Psoas muscle (tissue), 8 donors: ENCODE measurements around the gene TSC22D2. TPM values are rescaled to one million over a fixed set of nuclear protein-coding genes. Genes with fewer than 3 reads are reported as not detected.
A peak's percentile ranks its signal among the peaks of the same experiment; 100 is the strongest.

Experiments used
- ATAC-seq, 4 donors: fragments of 200-7000 bp; cut with Tn5 transposase; one replicate each; pipeline ENCODE4 v1.9.1; 2020; ENCODE audit warnings: moderate library complexity in 3 of 4, mild to moderate bottlenecking in 2 of 4
- DNase-seq, 2 donors: peaks; one replicate each; pipeline ENCODE4 v3.0.0-alpha.2; 2020
- H3K27ac ChIP-seq: fragments of 200-600 bp; one replicate; pipeline ENCODE4 v1.8.0; 2022
- H3K27me3 ChIP-seq, 3 donors: fragments of 200-600 bp in 1 of 3; one replicate each; pipeline versions ENCODE4 v1.6.1 to v1.8.0; 2013 to 2022; ENCODE audit warnings: low read length in 2 of 3, mild to moderate bottlenecking in 2 of 3, moderate library complexity in 1 of 3; ENCODE audit not compliant: insufficient read depth in 3 of 3
- H3K36me3 ChIP-seq, 2 donors: fragments of 200-600 bp in 1 of 2; one replicate each; pipeline versions ENCODE4 v1.6.1 to v1.8.0; 2013 to 2022; ENCODE audit warnings: low read depth in 1 of 2, mild to moderate bottlenecking in 1 of 2, moderate library complexity in 1 of 2; ENCODE audit not compliant: insufficient read depth in 1 of 2
- H3K4me1 ChIP-seq: fragments of 200-600 bp; one replicate; pipeline ENCODE4 v1.8.0; 2022
- H3K4me3 ChIP-seq: fragments of 200-600 bp; one replicate; pipeline ENCODE4 v1.8.0; 2022; ENCODE audit warnings: mild to moderate bottlenecking
- H3K9me3 ChIP-seq: fragments of 200-600 bp; one replicate; pipeline ENCODE4 v1.8.0; 2022
- CTCF ChIP-seq: fragments of 200-600 bp; IDR thresholded peaks from one replicate; pipeline ENCODE4 v1.8.0; 2022; ENCODE audit warnings: antibody characterized with exemption
- WGBS, 3 donors: extraction: QIAGEN DNeasy Blood & Tissue Kit; methylation state at CpG; one replicate each; pipeline versions ENCODE4 v1.1.6 to v1.1.7; 2013; 5-methylcytosine and 5-hydroxymethylcytosine counted together
- intact Hi-C, 2 donors: fragments of 100-400 bp; cut with DNase I; formaldehyde crosslinking; loops; one replicate each; pipeline versions ENCODE4 v1.11.0 to v1.14.2; 2022
- polyA plus RNA-seq, 3 donors: library from polyadenylated mRNA; stranded (reverse); fragments of 200-250 nt; gene quantifications; one replicate each; pipeline ENCODE4 v1.2.3, GENCODE V29; 2013
- total RNA-seq, 4 donors: library from RNA; stranded (reverse); fragmentation: NEBNext Ultra II Directional in 2 of 4; extraction: Animal tissue kit (Norgen Biotek cat#: 25700) in 2 of 4; gene quantifications; one replicate each; pipeline versions ENCODE4 v1.2.1 to v1.2.4, GENCODE V29; 2021 to 2023
- donor health status: healthy with polysubstance abuse.
- donor health status: DM: no; HTN: no; CAD: no; lungs with moderate emphysema.
- donor health status: Bipolar disorder and iron deficiency.
- donor health status: healthy.
- donor health status: DM: yes; HTN: yes; CAD: no.
- donor health status: DM: no; HTN: no; CAD: no.
- donor health status: DM: no; HTN: no; CAD: no.
- donor health status: DM: yes; HTN: yes; CAD: no.

TSC22D2 gene
- total and polyA plus RNA-seq, 7 donors = 10.4 to 63.6 (median 29.7) TPM

GRCh38 chr3:150379469-150379868 is 28.6 kb upstream of the TSC22D2 start:
- 94 to 100% (median 97%) methylated on average over 1 of the region's 1 CpG for WGBS, 3 donors
- H3K4me3 ChIP-seq = no peak overlapping the region
- no peak overlapping the region for H3K27ac ChIP-seq
- H3K4me1 ChIP-seq = peaks cover 14% of the 10 kb centered on the region
- H3K27me3 ChIP-seq = no peaks in the 10 kb centered on the region
- DNase-seq (no peak), ATAC-seq (no peak)
- intact Hi-C loops = loop anchor here in 1 of 2 donors (5.0 kb wide), 1 partner anchor 77 kb away; no protein-coding TSS in a partner anchor
- H3K9me3 ChIP-seq = no peaks in the 10 kb centered on the region
- TF ChIP-seq CTCF = no peak
- H3K36me3 ChIP-seq = no peaks in the 10 kb centered on the region

DNA sequence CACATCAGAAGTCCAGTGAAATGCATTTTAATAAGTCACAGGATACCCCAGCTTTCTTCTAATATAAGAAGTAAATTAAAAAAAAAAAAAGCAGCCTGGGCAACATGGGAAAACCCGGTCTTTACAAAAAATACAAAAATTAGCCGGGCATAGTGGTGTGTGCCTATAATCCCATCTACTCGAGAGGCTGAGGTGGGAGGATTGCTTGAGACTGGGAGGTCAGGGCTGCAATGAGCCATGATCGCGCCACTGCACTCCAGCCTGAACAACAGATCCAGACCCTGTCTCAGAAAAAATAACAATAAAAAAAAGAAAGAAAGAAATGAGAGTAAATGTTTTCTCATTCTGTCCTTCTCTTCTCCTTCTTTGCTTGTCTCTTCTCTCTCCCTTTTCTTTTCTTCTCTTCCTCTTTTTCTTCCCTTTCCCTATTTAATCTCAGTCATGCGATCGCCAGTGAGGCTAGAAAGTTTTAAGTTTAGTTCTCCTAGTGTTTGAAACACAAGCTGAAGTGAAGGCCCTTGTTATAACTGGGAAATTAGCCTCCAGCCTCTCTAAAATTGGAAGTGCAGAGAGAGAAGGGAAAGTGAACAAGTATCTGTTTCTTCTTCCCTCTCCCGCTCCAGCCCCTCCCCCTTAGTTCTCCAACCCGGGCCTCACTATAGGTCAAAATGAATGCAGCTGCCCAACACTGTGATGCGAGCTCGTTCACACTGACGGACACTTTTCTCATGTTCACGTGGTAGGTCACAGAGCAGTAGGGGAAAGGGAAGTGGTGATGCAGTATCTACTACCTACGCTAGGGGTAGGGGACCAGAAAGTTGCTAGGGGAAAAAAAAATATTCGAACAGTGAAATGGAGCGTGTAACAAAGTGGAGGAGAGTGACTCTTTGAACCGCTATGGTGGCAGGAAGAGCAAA is 23.5 kb upstream of the TSC22D2 start:
- Histone ChIP-seq H3K27me3 (no peaks in the 10 kb centered on the region), H3K9me3 (no peaks in the 10 kb centered on the region), H3K4me3 (no peak overlapping the region), H3K4me1 (no peaks in the 10 kb centered on the region), H3K27ac (no peak overlapping the region), H3K36me3 (no peaks in the 10 kb centered on the region)
- WGBS, 3 donors = 71 to 75% (median 75%) methylated on average over 17 of the region's 17 CpGs
- intact Hi-C loops = no loop called here
- ATAC-seq (peak in 1 of 4 donors; percentile 44), DNase-seq (peak in 1 of 2 donors; percentile 17)
- no peak for TF ChIP-seq CTCF

GRCh38 chr3:150385296-150386242 is 22.5 kb upstream of the TSC22D2 start:
- DNase-seq (no peak), ATAC-seq (no peak)
- H3K27me3 ChIP-seq = no peaks in the 10 kb centered on the region
- no peaks in the 10 kb centered on the region for H3K4me1 ChIP-seq
- H3K9me3 ChIP-seq = no peaks in the 10 kb centered on the region
- no peak overlapping the region for H3K27ac ChIP-seq
- TF ChIP-seq CTCF = no peak
- intact Hi-C loops = no loop called here
- 78 to 84% (median 81%) methylated on average over 6 of the region's 6 CpGs for WGBS, 3 donors
- no peaks in the 10 kb centered on the region for H3K36me3 ChIP-seq
- no peak overlapping the region for H3K4me3 ChIP-seq

DNA sequence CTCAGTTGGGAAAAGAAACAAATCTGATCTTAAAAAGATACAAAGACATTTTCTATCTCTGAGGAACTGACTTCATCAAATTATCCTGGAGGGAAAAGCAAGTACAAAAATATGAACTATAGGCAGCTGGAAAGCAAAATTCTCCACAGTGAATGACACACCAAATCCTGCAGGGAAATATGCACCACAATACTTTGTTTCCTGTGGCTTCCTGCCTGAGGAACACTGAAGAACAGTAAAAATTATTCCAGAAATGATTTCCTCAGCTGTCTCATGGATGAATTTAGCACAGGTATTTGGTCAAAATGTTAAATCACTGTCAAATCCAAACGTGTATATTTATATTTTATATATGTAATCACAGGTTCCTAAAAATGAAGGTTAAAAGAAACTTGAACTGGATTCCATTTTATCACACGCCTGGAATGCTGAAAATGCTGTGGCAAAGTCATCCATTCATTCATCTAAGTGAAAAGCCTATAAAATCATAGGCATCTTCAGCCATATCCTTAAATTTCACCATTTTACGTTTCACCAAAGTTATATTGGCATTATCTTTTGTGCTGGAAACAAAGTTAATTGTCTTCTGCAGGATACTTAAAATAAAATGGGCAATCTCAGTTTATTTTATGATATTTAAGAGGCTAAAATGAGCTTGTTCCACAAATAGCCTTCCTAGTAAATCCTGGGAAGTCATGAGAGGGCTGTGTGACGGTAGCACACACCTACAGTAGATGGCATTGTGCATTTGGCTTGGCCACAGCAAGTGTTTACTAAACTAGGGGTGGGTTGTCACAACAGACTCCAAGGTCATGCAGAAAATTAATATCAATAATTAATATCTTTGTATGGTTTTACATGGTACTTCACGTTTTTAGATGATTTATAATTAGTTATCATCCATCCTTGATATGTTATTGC is 19.3 kb upstream of the TSC22D2 start:
- WGBS, 3 donors = 41 to 47% (median 47%) methylated on average over 5 of the region's 5 CpGs

More for the DNA sequence above, 19.3 kb upstream of the TSC22D2 start:
- DNase-seq = no peak
- H3K4me3 ChIP-seq = no peak overlapping the region
- H3K27ac ChIP-seq = no peak overlapping the region
- H3K27me3 ChIP-seq = no peaks in the 10 kb centered on the region
- no peak for ATAC-seq
- TF ChIP-seq CTCF = no peak
- no peaks in the 10 kb centered on the region for H3K36me3 ChIP-seq
- H3K4me1 ChIP-seq = no peaks in the 10 kb centered on the region
- intact Hi-C loops = no loop called here
- H3K9me3 ChIP-seq = no peaks in the 10 kb centered on the region
